ENCODE measurements around the gene VASH2.

VASH2 gene

DNA sequence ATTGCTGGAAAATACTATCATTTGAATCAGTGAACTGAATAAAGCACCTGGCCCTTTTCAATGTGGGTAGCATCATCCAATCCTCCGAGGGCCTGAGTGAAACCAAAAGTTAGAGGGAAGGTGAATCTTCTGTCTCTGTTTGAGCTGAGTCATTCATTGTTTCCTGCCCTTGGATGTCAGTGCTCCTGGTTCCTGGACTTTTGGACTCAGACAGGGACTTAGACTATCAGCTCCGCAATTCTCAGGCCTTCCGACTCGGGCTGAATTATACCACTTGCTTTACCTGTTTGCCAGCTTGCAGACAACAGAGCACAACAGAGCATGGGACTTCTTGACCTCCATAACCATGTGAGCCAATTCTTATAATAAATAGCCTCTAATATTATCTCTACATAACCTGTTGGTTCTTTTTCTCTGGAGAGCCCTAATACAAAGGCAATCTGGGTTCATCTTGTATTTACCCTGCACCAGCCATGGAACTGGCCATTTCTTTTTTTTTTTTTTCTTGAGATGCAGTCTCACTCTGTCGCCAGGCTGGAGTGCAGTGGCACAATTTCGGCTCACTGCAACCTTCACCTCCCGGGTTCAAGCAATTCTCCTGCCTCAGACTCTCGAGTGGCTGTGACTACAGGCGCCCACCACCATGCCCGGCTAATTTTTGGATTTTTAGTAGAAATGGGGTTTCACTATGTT is 19.2 kb upstream of the VASH2 start:
- no peak for DNase-seq (ENCODE audit: low spot score)

DNA sequence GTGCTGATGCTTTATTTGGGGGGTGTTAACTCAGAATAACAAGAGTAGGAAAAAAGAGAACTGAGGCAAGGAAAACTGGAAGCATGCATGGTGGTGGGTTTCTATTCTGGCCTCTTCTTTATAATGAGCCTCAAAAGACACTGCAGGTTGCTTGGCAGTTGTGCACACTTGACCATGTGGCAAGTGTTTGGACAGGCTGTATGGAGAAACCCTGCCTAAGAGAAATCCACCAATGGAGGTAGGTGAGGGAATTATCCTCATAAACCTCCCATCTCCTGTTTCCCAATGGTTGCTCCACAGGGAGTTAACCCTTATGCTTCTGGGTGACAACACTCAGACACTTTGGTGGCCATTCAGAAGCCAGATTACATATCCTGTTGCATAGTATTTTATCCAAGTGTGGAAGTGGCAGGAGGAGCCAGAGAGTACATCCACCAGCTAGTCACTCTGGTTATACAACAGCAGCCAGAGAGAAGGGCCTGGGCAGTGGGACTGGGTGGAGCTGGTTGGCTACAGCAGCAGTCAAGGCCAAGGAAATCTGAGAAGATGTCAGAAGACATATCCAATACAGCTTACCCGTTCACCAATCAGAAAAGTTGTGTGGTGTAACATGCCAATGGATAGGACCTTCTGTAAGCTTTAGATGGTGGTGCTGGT is 16.4 kb upstream of the VASH2 start:
- DNase-seq (ENCODE audit: low spot score), result no peak

DNA sequence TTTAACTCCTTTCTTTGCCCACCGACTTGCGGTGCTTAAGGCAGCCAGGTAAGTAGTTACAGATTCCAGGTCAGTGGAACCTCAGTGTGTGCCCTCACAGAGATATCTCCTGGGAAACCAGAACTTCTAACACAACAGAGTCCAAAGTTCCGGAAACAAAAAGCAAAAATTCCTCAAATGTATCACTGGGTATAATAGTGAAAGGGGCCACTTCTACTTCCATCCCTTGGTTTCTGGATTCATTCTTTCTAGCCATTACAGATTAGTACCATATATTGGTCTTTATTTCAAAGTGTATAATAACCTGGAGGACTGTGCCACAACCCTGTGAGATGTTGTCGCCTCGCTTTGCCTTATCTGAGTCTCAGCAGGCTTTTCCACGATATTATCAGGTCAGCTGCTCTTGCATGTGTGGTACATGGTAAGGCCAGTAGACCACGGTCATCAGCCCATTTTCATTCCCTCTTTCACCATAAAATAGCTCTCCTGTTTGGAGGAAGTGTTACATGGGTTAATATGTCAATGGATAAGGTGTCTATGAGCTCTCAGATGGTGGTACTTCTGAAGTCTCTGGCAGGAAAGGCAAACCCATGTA is 14.9 kb upstream of the VASH2 start:
- no peak for DNase-seq (ENCODE audit: low spot score)

DNA sequence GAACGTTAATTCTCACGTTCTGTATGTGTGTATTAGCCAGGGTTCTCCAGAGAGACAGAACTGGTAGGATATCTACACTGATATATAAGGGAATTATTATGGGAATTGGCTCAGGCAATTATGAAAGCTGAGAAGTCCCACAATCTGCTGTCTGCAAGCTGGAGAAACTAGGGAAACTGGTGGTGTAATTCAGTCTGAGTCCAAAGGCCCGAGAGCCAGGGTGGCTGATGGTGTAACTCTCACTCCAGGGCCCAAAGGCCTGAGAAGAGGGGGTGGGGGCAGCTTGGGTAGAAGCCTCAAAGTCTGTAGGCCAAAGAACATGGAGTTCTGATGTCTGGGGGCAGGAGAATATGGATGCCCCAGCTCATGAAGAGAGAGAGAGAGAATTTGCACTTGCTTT is 13.3 kb upstream of the VASH2 start:
- no peak for DNase-seq (ENCODE audit: low spot score)

DNA sequence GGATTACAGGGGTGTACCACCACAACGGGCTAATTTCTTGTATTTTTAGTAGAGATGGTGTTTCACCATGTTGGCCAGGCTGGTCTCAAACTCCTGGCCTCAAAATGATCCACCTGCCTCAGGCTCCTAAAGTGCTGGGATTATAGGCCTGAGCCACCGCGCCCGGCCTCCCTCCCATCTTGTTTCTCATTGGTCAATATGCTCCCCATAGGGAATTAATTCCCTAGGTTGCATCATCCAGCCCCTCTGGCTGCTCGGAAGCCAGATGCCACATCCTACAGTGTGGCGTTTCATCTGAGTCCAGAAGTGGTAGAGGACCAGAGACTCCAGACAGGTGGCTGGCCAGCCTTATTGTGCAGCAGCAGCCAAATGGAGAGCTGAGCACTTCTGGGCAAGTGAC is 11.5 kb upstream of the VASH2 start:
- DNase-seq (ENCODE audit: low spot score), result no peak

DNA sequence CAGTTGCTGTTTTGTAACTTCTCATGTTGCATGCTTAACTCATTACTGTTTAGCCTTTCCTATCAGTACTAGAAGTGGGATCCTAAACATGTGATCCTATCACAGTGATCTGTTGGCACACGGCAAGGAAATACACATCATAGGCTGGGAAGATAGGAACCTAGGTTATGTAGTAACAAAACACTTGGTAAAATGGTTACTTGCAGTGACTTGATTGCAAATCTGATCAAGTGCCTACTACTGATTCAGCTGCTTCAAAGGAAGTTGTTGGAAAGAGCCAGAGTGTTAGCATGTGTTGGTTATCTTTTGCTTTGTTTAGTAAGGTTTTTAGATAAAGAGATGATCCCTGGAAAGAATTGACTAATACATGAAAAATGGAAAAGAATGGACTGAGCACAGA is 8.9 kb upstream of the VASH2 start:
- no peak for DNase-seq (ENCODE audit: low spot score)

DNA sequence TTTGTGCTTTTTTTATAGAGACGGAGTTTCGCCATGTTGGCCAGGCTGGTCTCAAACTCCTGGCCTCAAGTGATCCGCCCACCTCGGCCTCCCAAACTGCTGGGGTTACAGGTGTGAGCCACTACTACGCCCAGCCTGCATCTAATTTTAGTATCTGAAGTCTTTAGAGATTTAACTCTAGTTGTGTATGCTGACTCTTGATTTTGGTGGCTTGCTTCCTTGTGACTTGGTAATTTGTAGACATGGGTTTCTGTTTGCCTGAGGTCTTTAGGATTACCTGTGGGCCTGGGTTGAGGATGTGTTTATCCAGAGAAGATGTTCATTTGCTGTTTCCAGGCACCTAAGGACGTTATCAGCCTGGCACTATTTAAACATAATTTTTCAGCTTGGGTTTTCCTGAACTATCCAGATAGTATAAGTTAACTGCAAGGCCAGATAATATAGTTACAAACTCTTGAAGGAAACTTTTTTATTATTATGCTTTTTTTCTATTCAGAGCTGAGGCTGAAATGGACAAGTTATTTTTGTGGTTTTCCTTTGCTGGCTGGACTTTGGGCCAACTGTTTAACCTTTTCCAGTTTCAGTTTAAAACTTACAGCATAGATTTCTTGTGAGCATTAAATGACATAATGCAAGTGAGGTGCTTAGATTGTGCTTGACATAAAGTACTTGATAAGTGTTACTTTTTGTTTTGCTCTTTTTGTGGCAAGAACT is 7.5 kb upstream of the VASH2 start:
- DNase-seq (ENCODE audit: low spot score), result no peak

DNA sequence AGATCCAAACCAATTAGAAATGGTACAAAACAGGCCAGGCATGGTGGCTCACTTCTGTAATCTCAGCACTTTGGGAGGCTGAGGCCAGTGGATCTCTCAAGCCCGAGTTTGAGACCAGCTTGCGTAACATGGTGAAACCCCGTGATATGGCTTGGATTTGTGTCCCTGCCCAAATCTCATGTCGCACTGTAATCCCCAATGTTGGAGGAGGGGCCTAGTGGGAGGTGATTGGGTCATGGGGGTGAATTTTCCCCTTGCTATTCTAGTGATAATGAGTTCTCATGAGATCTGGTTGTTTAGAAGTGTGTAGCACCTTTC is 7.0 kb upstream of the VASH2 start:
- DNase-seq (ENCODE audit: low spot score), result no peak

DNA sequence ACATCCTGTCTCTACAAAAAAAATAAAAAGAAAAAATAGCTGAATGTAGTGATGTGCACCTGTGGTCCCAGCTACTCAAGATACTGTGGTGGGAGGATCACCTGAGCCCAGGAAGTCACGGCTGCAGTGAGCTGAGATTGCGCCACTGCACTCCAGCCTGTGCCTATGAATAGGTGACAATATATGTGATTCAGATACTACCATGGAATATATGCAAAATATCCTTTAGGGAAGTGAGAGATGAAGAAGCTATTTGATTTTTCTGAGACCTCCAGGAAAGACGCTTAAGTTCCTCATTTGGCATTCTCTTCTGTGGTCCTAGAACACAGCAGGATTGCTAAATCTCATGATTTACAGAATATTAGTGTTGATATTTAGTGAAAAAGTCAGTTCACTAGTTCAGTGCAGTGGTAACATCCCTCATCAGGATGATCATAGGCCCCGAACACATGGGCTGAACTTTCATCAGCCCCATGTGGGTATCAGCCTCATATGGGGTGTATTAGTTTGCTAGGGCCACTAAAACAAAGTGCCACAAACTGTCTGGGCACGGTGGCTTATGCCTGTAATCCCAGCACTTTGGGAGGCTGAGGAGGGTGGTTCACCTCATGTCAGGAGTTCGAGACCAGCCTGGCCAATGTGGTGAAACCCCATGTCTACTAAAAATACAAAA is 6.0 kb upstream of the VASH2 start:
- no peak for DNase-seq (ENCODE audit: low spot score)

DNA sequence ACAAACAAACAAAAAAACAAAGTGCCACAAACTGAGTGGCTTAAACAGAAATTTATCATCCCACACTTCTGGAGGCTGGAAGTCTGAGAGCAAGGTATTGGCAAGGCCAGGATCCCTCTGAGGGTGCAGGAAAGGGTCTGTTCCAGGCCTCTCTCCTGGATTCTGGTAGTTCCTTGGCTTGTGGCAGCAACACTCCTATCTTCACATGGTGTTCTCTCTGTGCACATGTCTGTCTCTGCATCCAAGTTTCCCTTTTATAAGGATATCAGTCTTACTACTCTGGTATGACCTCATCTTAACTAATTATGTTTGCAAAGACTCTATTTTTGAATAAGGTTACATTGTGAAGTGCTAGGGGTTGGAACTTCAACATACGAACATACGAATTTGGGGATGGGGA is 5.3 kb upstream of the VASH2 start:
- DNase-seq (ENCODE audit: low spot score), result no peak

DNA sequence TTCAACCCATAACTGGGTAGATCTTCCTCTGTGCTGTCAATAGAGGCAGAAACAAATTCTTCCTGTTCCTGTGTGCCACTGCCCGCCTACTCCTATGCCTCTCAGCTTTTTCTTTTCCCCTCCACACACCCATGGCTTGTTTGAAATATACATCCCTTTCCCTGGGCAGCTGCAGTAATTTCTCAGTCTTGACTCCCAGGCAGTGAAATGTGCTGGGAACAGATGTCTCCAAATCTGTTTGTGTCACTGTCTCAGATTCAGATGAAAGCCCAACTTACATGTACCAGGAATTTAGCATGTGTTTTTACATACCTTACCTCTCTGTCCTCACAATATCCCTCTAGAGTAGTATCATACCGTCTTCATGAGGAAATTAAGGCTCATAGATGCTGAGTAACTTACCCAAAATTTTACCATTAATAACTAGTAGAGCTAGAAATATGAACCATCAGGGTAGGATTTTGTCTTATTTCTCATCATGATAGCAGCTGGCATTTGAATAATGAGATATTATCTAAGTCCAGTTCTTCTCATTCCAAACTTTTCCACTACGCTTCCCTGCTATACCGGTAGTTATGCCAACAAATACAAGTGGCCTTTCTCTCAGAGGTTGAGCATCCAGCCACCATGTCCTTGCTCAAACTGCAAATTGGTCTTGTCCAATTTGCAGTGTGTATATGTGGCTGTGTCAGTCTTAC is 4.7 kb upstream of the VASH2 start:
- no peak for DNase-seq (ENCODE audit: low spot score)

DNA sequence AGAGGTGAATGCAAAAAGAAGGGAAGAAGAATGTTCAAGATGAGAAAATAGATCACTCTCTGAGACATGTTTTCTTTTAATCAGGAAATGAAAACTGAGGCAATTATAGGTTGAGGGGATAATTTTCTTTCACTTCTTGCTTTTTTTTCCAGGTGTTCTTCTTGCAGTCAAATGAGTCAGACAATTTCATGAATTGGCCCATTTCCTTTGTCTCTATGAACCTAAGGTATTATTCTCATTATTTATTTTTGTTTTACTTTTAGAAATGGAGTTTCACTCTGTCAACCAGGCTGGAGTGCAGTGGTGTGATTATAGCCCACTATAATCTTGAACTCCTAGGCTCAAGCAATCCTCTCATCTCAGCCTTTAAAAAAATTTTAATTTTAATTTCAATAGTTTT is 3.5 kb upstream of the VASH2 start:
- DNase-seq (ENCODE audit: low spot score), result no peak

DNA sequence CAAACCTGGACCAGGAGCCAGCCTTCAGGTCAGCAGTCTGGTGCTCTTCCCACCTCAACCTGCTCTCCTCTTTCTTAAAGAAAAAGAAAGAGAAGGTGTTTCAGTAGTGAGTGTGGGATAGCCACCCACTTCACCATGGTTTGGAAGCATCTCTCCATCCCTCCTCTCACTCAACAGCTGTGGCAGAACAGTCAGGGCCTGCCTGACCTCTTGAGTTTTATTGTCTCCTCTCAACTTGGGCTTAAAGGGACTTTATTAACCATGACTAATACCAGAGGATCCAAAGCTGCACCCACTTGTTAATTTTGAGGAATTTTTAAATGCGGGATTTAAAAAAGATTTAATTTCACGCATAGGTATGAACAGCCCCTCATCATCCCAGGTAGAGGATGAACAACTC is 570 bp upstream of the VASH2 start:
- no peak for DNase-seq (ENCODE audit: low spot score)

DNA sequence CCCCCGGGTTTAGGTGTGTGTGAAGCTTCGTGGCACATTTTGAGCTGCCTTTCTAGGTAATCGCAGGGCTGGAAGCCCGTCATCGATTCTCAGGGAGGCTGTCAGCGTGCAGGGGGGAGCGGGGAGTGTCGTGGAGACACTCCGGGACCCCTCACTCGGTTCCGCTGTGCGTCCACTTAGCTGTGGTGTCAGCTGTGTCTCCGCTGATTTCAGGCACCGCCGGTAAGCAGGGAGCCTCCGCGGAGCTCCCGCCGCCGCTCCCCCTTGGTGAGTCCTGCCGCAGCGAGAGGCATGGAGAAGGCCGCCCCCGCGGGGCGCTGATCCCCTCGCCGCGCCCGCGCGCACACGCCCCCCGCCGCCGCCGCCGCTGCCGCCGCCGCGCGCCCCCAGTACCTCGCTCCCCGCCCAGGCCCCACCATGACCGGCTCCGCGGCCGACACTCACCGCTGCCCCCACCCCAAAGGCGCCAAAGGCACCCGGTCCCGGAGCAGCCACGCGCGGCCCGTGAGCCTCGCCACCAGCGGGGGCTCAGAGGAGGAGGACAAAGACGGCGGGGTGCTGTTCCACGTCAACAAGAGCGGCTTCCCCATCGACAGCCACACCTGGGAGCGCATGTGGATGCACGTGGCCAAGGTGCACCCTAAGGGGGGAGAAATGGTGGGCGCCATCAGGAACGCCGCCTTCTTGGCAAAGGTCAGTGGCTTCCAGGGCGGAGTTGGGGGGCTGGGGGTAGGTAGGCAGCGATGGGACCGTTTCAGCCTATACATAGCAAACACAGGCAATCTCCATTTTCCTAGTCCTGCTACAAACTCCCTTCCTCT is 995 bp downstream of the VASH2 start:
- DNase-seq (ENCODE audit: low spot score), result peak; percentile 26

DNA sequence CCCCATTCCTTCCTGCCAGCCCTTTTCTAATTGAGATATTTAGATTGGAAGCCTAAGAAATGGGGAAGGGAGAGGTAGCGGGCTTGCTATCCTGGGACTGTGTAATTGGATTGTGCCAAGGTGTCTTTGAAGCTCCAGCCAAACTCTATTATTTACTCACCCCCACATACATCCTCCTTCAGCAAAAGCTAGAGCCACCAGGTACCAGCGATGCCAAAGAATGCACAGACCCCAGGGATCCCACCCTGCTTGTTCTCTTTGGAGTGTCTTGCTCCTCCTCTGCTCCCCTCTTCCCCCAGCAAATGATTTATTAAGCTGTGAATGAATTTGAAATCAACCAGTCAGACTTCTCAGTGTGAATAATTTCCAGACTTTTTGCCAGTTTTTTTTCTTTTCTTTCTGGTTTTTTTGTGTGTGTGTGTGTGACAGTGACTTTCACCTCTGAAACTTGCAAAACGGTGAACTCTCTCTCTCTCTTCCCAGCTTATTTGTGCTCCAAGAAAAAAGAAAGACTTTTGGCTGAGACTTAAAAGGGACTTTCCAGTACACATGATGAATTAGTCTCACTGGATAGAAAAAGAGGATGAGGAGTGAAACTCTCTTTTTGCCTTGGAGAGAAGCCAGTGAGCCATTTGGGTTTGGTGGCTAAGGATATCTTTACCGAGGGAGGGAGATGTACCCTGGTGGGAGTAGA is 1.8 kb downstream of the VASH2 start:
- no peak for DNase-seq (ENCODE audit: low spot score)

DNA sequence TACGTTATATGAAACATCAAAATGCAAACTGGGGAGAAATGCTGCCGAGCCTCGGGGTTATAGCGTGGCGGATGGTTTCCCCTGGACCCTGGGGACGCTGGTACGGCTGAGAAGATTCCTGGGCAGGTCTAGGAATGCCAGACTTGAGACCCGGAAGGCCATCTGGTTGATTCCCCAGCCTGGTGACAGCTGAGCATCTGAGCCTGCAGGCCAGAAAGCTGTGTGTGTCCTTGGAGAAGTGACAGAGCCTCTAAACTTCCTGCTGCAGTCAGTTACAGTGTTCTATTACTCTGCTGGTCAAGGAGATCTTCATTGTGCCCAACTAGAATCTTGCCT is 2.3 kb downstream of the VASH2 start:
- no peak for DNase-seq (ENCODE audit: low spot score)

DNA sequence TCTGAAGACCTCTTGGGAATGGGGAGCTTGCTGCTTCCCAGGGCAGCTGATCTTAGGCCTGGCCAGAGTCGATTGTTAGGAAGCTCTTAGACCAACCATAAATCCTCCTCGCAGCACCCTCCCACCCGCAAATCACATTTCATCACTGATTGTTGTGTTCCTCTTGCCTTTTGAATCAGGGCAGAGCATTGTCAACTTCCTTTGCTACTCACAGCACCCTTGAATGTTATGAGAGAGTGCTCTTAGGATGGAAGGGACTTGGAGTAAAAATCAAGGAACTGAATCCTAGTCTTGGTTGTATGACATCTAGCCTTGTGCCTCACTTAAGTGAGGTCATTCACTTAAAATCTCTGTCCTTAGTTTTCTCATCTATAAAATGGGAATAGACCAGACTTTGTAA is 3.0 kb downstream of the VASH2 start:
- no peak for DNase-seq (ENCODE audit: low spot score)

DNA sequence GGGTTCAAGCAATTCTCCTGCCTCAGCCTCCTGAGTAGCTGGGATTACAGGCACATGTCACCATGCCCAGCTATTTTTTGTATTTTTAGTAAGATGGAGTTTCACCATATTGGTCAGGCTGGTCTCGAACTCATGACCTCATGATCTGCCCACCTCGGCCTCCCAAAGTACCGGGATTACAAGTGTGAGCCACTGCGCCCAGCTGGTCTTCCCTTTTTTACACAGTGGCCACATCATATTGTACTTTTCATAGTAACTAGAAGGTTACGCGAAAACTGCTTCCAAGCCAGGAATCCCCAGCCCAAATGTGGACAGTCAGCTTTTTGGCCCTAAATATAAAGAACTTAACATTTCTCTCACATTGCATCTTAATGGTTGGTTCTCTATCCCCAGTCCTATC is 4.2 kb downstream of the VASH2 start:
- DNase-seq (ENCODE audit: low spot score), result no peak

DNA sequence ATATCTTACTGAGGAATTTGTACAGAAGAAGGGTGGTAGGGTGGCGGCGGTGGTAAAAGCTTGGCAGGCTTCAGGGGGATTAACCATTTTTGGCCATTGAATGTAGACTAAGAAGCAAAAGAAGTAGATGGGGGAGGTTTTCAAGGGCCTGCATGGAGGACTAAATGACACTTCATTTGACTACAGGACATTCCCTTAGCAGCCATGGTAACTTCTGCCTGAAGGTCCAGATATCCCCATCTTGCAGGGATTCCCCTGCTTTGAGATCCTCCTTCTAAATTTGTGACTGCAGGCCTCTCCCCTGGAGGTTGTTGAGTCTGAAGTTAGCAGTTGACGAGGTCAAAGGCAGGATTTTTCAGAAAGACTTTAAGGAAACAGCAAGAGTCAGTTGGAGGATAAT is 4.8 kb downstream of the VASH2 start:
- DNase-seq (ENCODE audit: low spot score), result no peak

DNA sequence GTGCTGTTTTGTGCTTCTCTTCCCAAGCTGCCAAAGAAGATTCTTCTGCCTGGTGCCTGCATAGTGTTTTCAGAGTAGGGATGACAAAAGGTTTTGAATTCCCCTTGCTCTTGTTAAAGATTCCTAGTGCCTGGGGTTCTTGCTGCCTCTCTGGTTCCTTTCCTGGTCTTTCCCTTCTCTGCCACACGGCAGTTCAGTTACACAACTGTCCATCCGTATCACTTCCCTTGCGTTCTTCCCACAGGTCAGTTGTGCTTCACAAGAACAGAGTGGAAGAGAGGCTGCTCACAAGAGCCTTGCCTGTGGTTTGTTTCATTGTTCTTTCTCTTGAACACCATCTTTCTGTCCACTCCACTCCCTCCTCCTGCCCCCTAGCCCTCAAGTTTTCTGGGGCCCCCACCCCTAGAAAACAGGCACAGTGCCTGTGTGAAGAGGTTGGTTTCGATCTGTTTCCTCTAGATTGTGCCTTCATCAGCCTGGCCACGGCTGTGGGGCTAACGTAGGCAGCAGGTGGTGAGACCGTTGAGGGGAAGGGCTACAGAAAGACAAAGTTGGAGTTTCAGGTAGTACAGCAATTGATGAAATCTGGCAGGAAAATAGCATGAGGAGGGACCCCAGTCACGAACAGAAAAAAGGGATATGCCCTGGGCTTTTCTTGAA is 5.8 kb downstream of the VASH2 start:
- DNase-seq (ENCODE audit: low spot score), result no peak

Data from HuH-7.5 (cell line).